Cerebellar cortex (tissue), 1 donor: ENCODE measurements around the gene TMEM94.

ENCODE experiments used
- DNase-seq: peaks from one replicate; pipeline ENCODE4 v3.0.0-alpha.2; 2015; ENCODE audit warnings: low spot score

Gene TMEM94

GRCh38 chr17:75498039-75498725 is 41.7 kb downstream of the TMEM94 start:
- no peak for DNase-seq

- DNase-seq: no peak
Measured at GRCh38 chr17:75498726-75499213, 42.3 kb downstream of the TMEM94 start.

- DNase-seq: no peak
Measured at GRCh38 chr17:75499313-75500022, 43.0 kb downstream of the TMEM94 start.

DNA sequence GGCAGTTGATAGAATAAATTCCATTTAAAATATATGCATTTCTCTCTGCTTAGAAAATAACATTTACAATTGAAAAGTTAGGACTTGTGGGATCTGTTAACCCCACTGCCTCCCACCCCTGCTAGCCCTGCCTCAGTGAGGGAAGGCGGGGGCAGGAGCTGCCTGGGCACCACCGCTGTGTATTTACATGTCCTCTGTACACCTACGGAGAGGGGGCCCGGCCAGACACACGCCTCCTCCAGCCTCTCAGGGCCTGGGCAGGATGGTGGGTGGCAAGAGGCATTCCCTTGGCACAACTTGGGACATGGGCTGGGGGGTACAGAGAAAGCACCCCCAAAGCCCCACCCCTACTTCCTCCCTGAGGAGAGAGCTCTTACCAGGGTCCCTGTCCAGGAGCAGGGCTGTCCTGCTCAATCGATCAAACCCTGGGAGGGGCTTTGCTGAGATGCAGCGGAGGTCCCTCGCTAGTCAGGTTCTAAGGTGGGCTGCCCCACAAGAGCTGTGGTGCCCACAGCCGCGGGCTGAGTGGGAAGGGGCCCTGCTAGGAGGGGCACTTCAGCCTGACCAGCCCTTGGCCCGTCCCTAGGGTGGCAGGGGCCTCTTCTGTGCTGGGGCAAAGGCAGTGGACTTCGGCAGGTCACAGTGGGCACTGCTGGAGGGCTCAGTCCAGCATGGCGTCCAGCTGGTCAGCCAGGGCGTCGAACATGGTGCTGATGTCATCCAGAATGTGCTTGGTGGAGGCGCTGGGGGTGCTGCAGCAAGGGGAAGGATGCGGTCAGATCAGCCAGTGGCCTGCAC is 44.2 kb downstream of the TMEM94 start:
- DNase-seq: no peak

DNA sequence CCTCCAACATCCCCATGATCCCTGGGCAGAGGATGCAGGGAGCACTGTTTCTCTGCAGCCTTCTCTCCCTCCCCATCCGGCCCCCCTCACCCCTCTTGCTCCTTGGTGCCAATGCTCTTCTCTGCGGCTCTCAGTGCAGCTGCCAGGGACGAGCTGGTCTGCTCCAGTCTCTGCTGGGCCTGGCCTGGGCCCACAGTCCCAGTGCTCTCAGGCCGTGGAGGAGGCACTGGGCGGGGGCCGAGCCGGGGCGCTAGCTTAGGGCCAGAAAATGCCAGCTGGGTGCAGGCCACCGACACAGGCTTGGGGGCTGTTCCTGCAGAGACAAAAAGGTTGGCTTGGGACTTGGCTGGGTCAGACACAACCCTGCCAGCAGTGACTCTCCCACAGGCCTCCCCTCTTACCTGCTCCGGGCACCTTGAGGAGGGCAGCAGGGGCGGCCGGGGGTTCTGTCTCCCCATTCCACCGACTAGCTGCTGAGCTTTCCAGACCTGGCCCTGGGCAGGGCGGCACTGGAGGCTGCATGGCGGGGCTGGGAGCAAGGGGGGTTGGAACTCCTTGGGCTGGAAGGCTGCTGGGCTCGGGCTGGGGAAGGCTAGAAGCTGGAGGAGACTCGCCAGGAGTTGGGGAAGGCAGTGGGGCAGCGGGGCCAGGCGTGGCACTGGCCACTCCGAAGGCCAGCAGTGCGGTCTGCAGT is 45.1 kb downstream of the TMEM94 start:
- peak; percentile 47 for DNase-seq

- DNase-seq: no peak
Measured at GRCh38 chr17:75502072-75502720, 45.8 kb downstream of the TMEM94 start.

DNA sequence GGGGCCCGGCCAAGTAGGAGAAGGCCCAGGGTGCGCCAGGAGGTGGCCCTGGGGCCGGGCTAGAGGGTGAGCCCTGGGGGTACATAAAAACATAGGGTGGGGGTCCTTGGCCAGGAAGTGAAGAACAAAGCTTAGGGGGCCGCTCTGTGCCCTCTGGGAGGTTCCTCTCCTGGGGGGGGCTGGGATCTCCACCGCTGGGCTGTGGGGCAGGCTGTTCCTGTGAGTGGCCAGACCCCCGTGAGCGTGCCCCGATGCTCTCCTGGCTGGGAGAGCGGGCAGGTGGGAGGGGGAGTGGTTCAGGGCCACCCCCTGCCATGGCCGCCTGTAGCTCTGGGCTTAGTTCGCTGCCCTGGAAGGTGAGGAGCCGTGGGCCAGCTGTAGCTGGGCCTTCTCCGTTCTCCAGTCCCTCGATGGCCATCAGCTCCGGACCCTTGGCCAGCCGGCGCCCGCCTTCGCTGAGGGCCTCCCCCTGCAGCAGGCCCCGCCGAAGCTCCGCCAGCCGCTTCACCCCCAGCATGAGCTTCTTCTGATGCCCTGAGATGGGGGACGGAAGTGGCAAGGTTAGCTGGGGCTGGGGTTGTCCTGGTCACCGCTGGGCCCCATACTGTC is 46.4 kb downstream of the TMEM94 start:
- DNase-seq: no peak

DNA sequence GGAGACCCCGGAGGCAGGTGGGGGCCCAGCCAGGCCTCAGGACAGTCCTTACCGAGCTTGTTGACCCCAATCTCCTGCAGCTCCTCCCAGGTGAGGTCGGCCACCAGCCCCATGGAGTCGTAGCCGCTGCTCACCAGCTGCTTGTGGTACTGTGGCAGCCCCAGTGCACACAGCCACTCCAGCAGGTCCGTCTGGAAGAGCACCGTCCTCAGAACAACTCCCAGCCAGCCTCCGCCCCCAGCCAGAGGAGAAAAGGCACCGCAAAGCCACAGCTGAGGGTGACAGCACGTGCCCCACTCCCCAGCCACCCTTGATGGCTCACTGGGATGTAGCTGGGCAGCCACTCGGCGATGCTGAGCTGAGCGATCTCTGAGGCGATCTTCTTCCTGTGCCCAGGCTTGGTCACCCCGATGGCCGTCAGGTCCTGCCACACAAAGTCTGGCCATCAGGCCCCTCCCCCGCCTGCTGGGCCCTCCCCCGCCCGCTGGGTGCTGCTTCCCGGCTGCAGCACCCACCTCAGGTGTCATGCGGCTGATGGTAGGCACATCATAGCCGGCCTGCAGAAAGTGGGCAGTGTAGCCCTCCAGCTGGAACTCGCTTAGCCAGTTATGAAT is 47.0 kb downstream of the TMEM94 start:
- DNase-seq: no peak

GRCh38 chr17:75503976-75504346 is 47.5 kb downstream of the TMEM94 start:
- no peak for DNase-seq

GRCh38 chr17:75504347-75505151 is 48.1 kb downstream of the TMEM94 start:
- no peak for DNase-seq

DNA sequence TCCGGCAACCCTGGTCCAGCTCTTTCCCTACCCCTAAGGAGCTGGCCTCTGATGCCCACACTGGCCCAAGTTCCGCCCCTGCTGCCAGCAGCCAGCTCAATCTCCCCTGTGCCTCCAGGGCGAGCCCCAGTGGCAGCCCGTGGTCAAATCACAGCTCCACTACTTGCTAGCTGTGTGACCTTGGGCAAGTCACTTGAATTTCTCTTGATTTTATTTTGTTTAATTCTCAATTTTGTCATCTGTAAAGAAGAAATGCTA is 48.6 kb downstream of the TMEM94 start:
- no peak for DNase-seq

DNA sequence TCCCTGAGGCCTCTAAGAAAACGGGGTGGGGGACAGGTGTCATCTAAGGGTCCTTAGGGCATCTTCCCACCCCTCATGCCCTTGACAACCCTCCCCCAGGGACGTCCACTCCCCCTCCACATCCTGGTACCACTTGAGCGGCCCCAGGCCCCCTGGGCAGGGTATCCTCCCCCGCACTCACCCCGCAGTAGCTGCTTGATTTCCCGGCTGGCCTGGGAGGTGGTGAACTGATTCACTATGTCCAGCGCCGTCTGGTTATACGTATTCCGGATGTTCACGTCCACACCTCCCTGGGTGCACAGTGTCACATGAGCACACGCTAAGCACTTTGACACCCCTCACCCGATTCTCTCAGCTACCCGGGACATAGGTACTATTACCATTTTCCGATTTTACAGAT is 49.2 kb downstream of the TMEM94 start:
- DNase-seq: no peak

DNA sequence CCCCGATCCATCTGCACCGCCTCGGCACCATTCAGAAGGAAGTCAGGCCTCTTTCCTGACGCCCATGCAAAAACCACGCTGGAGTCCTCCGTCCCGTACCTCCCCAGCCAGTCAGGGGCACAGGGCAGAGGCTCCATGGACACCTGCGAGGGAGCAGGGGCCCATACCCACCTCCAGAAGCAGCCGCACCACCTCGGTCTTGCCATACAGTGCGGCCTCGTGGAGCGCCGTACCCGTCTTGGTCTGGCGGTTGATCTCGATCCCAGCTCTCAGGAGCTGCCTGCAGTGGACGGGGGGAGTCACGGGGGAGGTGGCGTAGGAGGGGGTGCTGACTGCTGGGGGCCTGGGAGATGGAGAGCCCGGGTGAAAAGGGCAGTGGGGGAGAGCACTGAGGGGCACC is 49.7 kb downstream of the TMEM94 start:
- DNase-seq: no peak

GRCh38 chr17:75506888-75507287 is 50.5 kb downstream of the TMEM94 start:
- no peak for DNase-seq

DNA sequence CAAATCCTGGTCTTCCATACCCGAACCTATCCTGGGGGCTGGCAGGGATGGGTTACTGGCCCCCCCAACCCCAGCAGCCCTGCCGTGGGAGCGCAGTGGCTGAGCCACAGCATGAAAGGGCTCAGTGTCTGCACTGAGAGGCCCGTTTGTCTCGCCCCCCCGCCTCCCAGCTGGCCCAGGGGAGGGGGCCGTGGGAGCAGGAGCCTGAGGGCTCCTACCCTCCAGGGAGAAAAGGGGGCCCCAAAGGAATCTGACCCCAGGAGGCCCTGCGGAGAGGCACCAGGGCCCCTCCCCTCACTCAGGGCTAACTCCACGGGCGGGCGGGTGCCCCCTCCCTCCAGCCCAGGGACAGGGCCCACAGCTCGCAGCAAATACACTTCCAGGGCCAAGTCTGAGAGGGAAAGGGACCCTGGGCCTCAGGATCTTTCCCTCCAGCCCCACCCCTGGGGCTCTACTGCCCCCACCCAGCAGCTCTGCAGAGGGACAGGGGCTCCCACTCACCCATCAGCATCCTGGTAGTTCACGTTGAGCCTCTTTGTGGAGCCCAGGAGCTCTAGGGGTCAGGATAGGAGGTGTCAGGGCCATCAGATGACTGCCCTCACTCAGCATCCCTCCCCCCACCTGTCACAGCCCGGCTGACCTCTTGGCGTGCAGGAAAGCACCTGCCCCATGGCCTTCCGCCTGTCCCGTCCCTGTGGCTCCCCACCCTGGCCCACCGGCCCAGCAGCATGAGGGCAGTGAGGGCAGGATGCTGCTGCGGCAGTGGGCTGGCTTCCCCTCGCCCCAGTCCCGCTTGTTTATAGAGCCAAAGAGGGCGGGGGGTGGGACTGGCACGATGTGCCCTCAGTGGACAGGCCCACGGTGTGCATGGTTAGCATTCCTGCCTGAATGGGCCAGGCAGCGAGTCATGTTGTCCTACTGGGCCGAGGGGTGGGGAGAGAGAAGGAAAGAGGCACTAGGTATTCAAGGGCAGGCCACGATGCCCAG is 51.6 kb downstream of the TMEM94 start:
- DNase-seq: no peak

DNA sequence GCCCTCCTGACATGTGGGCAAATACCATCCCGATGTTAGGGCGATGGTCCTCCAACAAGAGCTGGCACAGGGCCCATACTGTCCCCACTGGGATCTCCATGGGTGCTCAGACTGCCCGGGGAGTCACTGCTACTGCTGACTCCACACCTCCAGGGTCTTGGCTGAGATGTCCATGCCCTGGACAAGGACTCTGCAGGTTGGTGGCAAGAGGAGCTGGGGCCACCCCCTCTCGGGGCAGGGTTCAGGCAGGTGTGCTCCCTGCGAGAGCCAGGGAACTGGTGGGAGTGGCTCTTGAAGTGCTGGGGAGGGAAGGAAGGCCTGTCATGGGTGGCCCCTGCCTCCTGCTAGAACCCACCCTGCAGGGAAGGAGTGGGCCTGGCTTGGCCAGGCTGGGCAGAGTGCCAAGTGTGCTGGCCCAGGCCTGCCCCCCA is 52.5 kb downstream of the TMEM94 start:
- DNase-seq: no peak

GRCh38 chr17:75509528-75510258 is 53.3 kb downstream of the TMEM94 start:
- no peak for DNase-seq

GRCh38 chr17:75511270-75511609 is 54.8 kb downstream of the TMEM94 start:
- no peak for DNase-seq
